ENCODE measurements around the gene AP3B1.

AP3B1 gene

GRCh38 chr5:78058625-78059024 is 235.9 kb downstream of the AP3B1 start:
- no peak overlapping the region for H2AFZ ChIP-seq (ENCODE audit: low read depth, low read length, severe bottlenecking)
- TF ChIP-seq CTCF (IDR thresholded peaks at IDR 0.05; ENCODE audit: insufficient read depth, low read length, poor library complexity, severe bottlenecking) = no peak
- TF ChIP-seq EZH2phosphoT487 (conservative IDR thresholded peaks at IDR 0.05; ENCODE audit: low read length) = no peak
- H3K4me2 ChIP-seq (ENCODE audit: low read depth, low read length, poor library complexity, severe bottlenecking) = no peak overlapping the region
- H3K9ac ChIP-seq (ENCODE audit: low read length) = no peak overlapping the region
- H3K36me3 ChIP-seq (ENCODE audit: low read length) = no peaks in the 10 kb centered on the region
- H3K4me3 ChIP-seq (ENCODE audit: insufficient read depth, low read length, poor library complexity, severe bottlenecking) = no peak overlapping the region
- no peaks in the 10 kb centered on the region for H3K9me2 ChIP-seq (replicated peaks; ENCODE audit: insufficient read depth, low read length)
- no peaks in the 10 kb centered on the region for H3K9me3 ChIP-seq (ENCODE audit: insufficient read depth, low read length)
- no peaks in the 10 kb centered on the region for H3K79me2 ChIP-seq (ENCODE audit: insufficient read depth, low read length)
- H4K20me1 ChIP-seq (ENCODE audit: low read depth, low read length) = no peaks in the 10 kb centered on the region
- H3K27me3 ChIP-seq (ENCODE audit: low read length) = no peaks in the 10 kb centered on the region
- no peaks in the 10 kb centered on the region for H3F3A ChIP-seq (ENCODE audit: insufficient read depth)
- H3K27ac ChIP-seq (ENCODE audit: low read depth, low read length) = no peak overlapping the region

GRCh38 chr5:78056901-78057514 is 237.5 kb downstream of the AP3B1 start:
- no peaks in the 10 kb centered on the region for H3K79me2 ChIP-seq (ENCODE audit: insufficient read depth, low read length)
- no peak overlapping the region for H3K4me3 ChIP-seq (ENCODE audit: insufficient read depth, low read length, poor library complexity, severe bottlenecking)
- H3K9ac ChIP-seq (ENCODE audit: low read length) = no peak overlapping the region
- H3K27ac ChIP-seq (ENCODE audit: low read depth, low read length) = no peak overlapping the region
- H4K20me1 ChIP-seq (ENCODE audit: low read depth, low read length) = no peaks in the 10 kb centered on the region
- no peak overlapping the region for H2AFZ ChIP-seq (ENCODE audit: low read depth, low read length, severe bottlenecking)
- TF ChIP-seq EZH2phosphoT487 (conservative IDR thresholded peaks at IDR 0.05; ENCODE audit: low read length) = no peak
- no peak for TF ChIP-seq CTCF (IDR thresholded peaks at IDR 0.05; ENCODE audit: insufficient read depth, low read length, poor library complexity, severe bottlenecking)
- no peaks in the 10 kb centered on the region for H3K27me3 ChIP-seq (ENCODE audit: low read length)
- H3K9me2 ChIP-seq (replicated peaks; ENCODE audit: insufficient read depth, low read length) = no peaks in the 10 kb centered on the region
- no peaks in the 10 kb centered on the region for H3K36me3 ChIP-seq (ENCODE audit: low read length)
- no peaks in the 10 kb centered on the region for H3F3A ChIP-seq (ENCODE audit: insufficient read depth)
- no peak overlapping the region for H3K4me2 ChIP-seq (ENCODE audit: low read depth, low read length, poor library complexity, severe bottlenecking)
- no peaks in the 10 kb centered on the region for H3K9me3 ChIP-seq (ENCODE audit: insufficient read depth, low read length)

GRCh38 chr5:78056053-78056452 is 238.4 kb downstream of the AP3B1 start:
- no peaks in the 10 kb centered on the region for H3K27me3 ChIP-seq (ENCODE audit: low read length)
- H3F3A ChIP-seq (ENCODE audit: insufficient read depth) = 0 out of 2 replicates have a peak, but pooled peaks cover 4% of the 10 kb centered on the region
- no peaks in the 10 kb centered on the region for H3K79me2 ChIP-seq (ENCODE audit: insufficient read depth, low read length)
- no peaks in the 10 kb centered on the region for H4K20me1 ChIP-seq (ENCODE audit: low read depth, low read length)
- H3K9me3 ChIP-seq (ENCODE audit: insufficient read depth, low read length) = no peaks in the 10 kb centered on the region
- H3K9ac ChIP-seq (ENCODE audit: low read length) = no peak overlapping the region
- no peaks in the 10 kb centered on the region for H3K36me3 ChIP-seq (ENCODE audit: low read length)
- no peak overlapping the region for H3K4me2 ChIP-seq (ENCODE audit: low read depth, low read length, poor library complexity, severe bottlenecking)
- no peak overlapping the region for H2AFZ ChIP-seq (ENCODE audit: low read depth, low read length, severe bottlenecking)
- H3K9me2 ChIP-seq (replicated peaks; ENCODE audit: insufficient read depth, low read length) = no peaks in the 10 kb centered on the region
- H3K4me3 ChIP-seq (ENCODE audit: insufficient read depth, low read length, poor library complexity, severe bottlenecking) = no peak overlapping the region
- no peak overlapping the region for H3K27ac ChIP-seq (ENCODE audit: low read depth, low read length)
- TF ChIP-seq EZH2phosphoT487 (conservative IDR thresholded peaks at IDR 0.05; ENCODE audit: low read length) = no peak
- TF ChIP-seq CTCF (IDR thresholded peaks at IDR 0.05; ENCODE audit: insufficient read depth, low read length, poor library complexity, severe bottlenecking) = no peak

Data from SU-DHL-6 (cell line).